ENCODE measurements around the gene CAMK2D. TPM values are rescaled to one million over a fixed set of nuclear protein-coding genes. Genes with fewer than 3 reads are reported as not detected.

CAMK2D gene
- total RNA-seq, 6 donors from 2014 or later, result 41.0 to 75.8 (median 51.9) TPM

DNA sequence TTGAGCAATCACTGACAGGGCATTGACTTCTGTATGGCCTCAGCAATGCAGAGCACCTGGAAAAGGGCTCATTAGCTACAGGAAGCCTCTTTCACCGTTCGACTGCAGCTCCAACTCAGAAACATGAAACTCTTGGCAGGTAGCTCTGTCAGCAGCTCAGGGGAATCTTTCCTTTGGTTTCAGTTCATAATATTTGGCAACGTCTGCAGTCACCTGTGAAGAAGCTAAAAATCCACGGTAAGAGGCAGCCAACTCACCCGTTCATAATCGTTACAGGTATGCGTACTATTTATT, 354.9 kb downstream of the CAMK2D start:
- Histone ChIP-seq H3K27ac (no peak overlapping the region), H3K4me1 (peaks cover 0 to 10% (median 0%) of the 10 kb centered on the region in 4 donors), H3K4me3 (no peak overlapping the region), H3K9me3 (no peaks in the 10 kb centered on the region), H3K27me3 (no peaks in the 10 kb centered on the region), H3K36me3 (no peaks in the 10 kb centered on the region)
- 79 to 82% methylated on average over 7 of the region's 7 CpGs for WGBS, 2 donors
- TF ChIP-seq, protein P1, sequence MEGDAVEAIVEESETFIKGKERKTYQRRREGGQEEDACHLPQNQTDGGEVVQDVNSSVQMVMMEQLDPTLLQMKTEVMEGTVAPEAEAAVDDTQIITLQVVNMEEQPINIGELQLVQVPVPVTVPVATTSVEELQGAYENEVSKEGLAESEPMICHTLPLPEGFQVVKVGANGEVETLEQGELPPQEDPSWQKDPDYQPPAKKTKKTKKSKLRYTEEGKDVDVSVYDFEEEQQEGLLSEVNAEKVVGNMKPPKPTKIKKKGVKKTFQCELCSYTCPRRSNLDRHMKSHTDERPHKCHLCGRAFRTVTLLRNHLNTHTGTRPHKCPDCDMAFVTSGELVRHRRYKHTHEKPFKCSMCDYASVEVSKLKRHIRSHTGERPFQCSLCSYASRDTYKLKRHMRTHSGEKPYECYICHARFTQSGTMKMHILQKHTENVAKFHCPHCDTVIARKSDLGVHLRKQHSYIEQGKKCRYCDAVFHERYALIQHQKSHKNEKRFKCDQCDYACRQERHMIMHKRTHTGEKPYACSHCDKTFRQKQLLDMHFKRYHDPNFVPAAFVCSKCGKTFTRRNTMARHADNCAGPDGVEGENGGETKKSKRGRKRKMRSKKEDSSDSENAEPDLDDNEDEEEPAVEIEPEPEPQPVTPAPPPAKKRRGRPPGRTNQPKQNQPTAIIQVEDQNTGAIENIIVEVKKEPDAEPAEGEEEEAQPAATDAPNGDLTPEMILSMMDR (IDR thresholded peaks at IDR 0.05), result no peak
- TF ChIP-seq EP300 (IDR thresholded peaks at IDR 0.05), result no peak
- no peak for TF ChIP-seq POLR2A (IDR thresholded peaks at IDR 0.05)
- no peak for TF ChIP-seq POLR2AphosphoS5 (IDR thresholded peaks at IDR 0.05)
- DNase-seq, result no peak
- no peak for ATAC-seq (ENCODE audit: low FRiP score in 2 of 2)

DNA sequence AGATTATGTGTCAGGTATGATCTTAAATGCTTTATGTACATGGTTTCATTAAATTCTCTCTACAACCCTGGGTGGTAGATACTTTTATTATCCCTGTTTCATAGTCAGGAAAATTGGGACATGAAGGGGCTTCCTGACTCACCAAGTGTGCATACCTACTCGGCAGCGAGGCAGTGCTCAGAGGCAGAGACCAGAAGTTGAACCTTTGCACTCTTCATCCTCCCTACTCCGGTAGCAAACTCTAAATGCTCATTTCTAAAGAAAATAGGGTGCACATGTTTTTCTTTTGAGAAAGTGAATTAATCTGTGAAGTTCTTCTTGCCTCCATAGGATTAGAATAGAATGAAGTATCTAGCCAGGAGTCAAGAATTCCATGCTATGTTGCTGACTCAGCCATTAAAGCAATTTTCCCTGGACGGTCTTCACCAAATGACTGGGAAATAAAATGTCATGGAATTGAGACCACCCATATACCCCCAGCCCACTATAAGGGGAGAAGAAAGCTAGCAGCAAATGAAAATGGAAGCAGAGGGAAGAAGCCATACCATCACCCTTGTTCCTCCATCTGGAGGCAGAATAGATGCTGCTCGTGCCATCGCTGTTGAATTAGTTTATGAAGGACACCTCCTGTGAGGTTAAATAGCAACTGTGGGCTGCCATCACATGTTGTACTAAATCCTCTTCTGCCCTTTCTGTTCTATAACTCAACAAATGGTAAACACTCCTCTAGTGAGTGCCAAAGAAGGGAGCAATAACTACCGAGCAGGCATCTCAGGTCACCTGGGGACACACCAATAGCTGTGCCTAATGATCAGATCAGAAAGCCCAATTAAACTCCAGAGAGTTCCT, 355.4 kb downstream of the CAMK2D start:
- H3K9me3 ChIP-seq, result no peaks in the 10 kb centered on the region
- no peak overlapping the region for H3K27ac ChIP-seq
- no peaks in the 10 kb centered on the region for H3K27me3 ChIP-seq
- TF ChIP-seq EP300 (IDR thresholded peaks at IDR 0.05) (no peak), POLR2A (IDR thresholded peaks at IDR 0.05) (no peak), POLR2AphosphoS5 (IDR thresholded peaks at IDR 0.05) (no peak)
- TF ChIP-seq, protein P1 (IDR thresholded peaks at IDR 0.05), result no peak
- H3K4me3 ChIP-seq, result no peak overlapping the region
- WGBS, 2 donors, result 90 to 92% methylated on average over 7 of the region's 7 CpGs
- ATAC-seq (ENCODE audit: low FRiP score in 2 of 2) (no peak), DNase-seq (no peak)
- H3K36me3 ChIP-seq, result no peaks in the 10 kb centered on the region
- peaks cover 0 to 4% (median 0%) of the 10 kb centered on the region in 4 donors for H3K4me1 ChIP-seq

DNA sequence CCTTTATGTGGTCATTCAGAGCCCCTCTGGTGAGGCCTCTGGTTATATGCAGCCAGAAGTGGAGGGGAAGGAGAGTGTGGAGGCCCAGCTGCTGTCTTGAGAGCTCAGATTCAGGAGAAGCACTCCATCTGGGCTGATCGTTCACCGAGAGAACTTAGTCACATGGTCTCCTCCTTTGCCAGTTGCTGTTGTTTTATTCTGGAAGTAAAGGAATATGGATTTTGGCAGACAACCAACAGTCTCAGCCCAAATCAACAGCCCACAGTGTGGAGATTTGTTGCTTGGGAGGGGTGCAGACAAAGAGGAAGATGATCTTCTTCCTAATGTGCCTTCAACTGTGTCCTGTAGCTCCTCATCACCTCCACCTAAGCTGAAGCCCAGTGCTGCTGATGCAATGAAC, 356.7 kb downstream of the CAMK2D start:
- no peak overlapping the region for H3K4me3 ChIP-seq
- ATAC-seq (ENCODE audit: low FRiP score in 2 of 2) (no peak), DNase-seq (no peak)
- no peak overlapping the region for H3K27ac ChIP-seq
- 29 to 54% methylated on average over 2 of the region's 2 CpGs for WGBS, 2 donors
- TF ChIP-seq POLR2AphosphoS5 (IDR thresholded peaks at IDR 0.05) (no peak), EP300 (IDR thresholded peaks at IDR 0.05) (no peak), POLR2A (IDR thresholded peaks at IDR 0.05) (no peak)
- TF ChIP-seq, protein P1 (IDR thresholded peaks at IDR 0.05), result no peak
- no peaks in the 10 kb centered on the region for H3K27me3 ChIP-seq
- H3K4me1 ChIP-seq, result no peaks in the 10 kb centered on the region
- H3K36me3 ChIP-seq, result no peaks in the 10 kb centered on the region
- no peaks in the 10 kb centered on the region for H3K9me3 ChIP-seq

DNA sequence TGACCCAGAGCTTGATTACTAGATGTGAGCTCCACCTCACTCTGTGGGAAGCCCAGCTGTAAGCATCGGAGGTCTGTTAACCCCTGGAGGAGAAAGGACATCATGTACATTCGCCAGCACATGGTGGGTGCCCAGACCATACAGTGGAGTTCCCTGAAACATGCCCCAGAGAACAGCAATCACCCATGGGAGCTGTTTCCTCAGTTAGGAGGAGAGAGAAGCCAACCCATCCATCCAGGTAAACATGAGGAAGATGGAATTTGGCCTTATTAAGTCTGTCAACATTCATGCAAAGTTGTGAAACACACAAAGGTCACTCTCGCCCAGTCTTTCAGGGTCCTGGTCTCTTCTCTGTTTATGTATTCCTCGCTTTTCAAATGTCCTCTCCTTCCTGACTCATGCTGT, 357.4 kb downstream of the CAMK2D start:
- ATAC-seq (ENCODE audit: low FRiP score in 2 of 2) (no peak), DNase-seq (no peak)
- Histone ChIP-seq H3K9me3 (no peaks in the 10 kb centered on the region), H3K36me3 (no peaks in the 10 kb centered on the region), H3K27ac (no peak overlapping the region), H3K27me3 (no peaks in the 10 kb centered on the region), H3K4me3 (no peak overlapping the region), H3K4me1 (no peaks in the 10 kb centered on the region)
- WGBS, 2 donors, result 93 to 94% methylated on average over 4 of the region's 4 CpGs
- TF ChIP-seq POLR2AphosphoS5 (IDR thresholded peaks at IDR 0.05) (no peak), EP300 (IDR thresholded peaks at IDR 0.05) (no peak), POLR2A (IDR thresholded peaks at IDR 0.05) (no peak)
- TF ChIP-seq, protein P1 (IDR thresholded peaks at IDR 0.05), result no peak

Small RNA genes within 50 kb of the gene (small RNA-seq; reads per million reads assigned to genes)
- gene RN7SL184P (0 reads per million in 4 donors), gene RNU1-138P (0 reads per million in 4 donors)

Other genes with a start within 250 kb of the CAMK2D start
- 10 to 100 TPM in 4 of 6 donors, 1 to 10 TPM in 2; 5.4 to 29.3 (median 14.8) TPM for gene ARSJ, start 217.9 kb upstream of the CAMK2D start, total RNA-seq